Right forelimb (tissue), 1 donor: ENCODE results near the gene PLD6.
"Not testable (repeated sequence)": the region's sequence is repeated elsewhere in the genome, so short reads cannot be mapped to it uniquely, and the experiment has no call there.

Experiments
- DNase-seq: peaks from one replicate; pipeline ENCODE4 v3.0.0-alpha.2; 2018

The PLD6 gene

DNA sequence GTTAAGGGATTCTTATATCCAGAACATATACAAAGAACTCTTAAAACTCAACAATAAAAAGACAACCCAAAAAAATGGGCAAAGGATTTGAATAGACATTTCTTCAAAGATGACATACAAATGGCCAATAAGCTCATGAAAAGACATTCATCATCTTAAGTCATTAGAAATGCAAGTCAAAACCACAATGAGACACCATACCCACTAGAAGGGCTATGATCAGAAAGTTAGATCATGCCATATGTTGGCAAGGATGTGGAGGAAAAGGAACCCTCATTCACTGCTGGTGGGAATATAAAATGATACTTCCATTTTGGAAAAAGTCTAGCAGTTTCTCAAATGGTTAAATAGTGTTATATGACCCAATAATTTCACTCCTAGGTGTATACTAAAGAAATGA, 9.4 kb downstream of the PLD6 start:
- DNase-seq, result no peak

DNA sequence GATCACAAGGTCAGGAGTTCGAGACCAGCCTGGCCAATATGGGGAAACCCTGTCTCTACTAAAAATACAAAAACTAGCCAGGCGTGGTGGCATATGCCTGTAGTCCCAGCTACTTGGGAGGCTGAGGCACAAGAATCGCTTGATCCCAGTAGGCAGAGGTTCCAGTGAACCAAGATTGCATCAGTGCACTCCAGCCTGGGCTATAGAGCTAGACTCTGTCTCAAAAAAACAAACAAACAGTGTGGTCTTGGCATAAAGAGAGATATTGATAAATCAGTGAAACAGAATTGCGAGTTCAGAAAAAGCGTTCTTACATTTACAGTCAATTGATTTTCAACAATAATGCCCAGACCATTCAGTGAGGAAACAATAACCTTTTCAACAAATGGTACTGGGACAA, 10.7 kb downstream of the PLD6 start:
- DNase-seq, result not testable (repeated sequence)

DNA sequence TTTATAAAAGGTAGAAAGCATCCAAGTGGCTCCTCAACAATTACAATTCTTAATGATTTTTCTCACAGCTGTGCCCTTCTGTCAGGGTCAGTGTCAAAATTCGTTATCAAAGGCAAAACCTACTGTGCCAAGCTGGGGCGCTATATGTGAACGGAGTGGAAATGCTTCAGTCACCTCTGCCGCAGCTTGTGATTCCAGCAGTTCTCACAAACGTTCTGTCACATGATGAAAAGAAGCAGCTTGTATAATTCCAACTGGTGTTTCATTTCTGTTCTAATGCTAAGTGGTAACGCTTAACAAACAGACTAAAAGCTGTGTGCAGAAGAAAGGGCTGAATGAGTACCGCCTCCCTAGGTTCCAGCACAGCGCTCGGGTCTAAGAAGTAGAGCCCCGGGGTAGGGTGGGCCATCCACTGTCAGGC, 14.2 kb downstream of the PLD6 start:
- no peak for DNase-seq

- DNase-seq, result no peak
Observed at GRCh38 chr17:17191346-17191792, 14.8 kb downstream of the PLD6 start.

DNA sequence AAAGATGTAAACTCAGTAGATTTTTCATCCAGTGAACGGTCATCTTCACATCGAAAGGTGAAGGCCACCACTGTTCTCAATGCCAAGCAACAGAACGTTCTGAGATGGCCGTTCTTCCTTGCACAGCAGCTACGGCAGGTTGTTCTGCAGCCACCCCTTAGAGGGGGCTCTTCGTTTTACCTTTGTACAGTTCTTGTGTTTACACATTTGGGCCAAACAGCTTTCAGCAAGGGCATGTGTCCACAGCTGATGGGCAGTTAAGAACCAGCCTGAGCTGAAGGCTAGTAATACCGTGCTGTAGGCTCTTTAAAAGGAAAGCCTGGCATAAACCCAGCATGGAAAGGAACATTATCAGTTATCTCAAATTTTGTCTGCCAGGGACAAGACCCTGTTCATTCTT, 15.9 kb downstream of the PLD6 start:
- no peak for DNase-seq

GRCh38 chr17:17189559-17189958, 16.6 kb downstream of the PLD6 start:
- DNase-seq, result no peak

- DNase-seq, result no peak
Observed at GRCh38 chr17:17188586-17188985, 17.5 kb downstream of the PLD6 start.

- DNase-seq, result no peak
Observed at GRCh38 chr17:17186551-17187505, 19.3 kb downstream of the PLD6 start.

DNA sequence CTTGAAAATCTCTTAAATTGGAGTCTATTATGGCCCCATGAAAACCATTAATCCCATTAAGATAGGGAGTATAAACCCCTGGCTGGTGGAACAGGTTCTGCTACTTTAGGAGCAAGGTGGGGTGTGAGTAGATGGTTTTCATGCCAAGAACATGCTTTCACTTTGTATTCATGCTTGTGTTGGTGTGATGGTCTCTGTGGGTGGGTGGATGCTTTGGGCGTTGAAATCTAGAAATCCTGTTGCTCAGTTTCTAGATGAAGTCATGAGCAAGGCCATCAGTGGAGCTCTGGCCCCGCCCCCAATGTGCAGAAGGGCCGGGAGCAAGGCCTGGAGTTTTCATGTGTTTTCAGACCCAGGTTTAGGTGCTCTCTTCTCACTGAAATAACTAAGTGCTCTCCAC, 20.1 kb downstream of the PLD6 start:
- no peak for DNase-seq

DNA sequence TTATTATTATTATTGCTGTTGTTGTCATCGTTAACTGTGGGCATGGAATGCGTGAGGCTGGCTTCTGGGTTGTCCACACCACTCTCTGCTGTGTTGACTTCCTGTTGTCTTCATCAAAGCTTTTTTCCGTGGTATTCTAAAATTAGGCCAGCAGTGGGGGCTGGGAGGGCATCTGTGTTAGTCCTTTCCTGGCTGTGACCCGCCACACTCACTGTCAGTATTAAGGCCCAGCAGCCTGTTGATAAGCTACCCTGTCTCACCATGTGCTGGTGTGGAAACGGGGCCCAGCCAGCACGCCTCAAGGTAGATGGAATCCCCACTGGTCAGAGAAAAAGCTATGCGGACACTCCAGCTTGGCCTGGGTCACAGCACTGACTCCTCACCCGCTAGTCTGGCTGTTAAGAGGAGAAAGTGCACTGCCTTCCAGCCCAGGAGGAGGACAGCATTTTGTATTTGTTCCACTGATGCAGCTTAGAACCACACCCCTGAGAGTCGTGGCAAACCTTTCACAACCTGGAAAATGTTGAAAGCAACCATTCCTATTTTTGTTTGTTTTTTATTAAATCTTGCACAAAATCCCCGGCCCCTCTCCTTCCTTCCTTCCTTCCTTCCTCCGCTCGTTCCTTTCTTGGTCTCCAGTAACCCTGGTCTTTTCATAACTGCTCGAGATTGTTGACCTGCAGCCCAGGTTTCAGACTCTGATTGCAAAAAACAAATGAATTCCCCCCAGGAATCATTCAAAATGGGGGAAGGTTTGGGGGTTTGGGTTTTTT, 21.0 kb downstream of the PLD6 start:
- DNase-seq, result not testable (repeated sequence)

- DNase-seq, result no peak
Observed at GRCh38 chr17:17183744-17184143, 22.4 kb downstream of the PLD6 start.

DNA sequence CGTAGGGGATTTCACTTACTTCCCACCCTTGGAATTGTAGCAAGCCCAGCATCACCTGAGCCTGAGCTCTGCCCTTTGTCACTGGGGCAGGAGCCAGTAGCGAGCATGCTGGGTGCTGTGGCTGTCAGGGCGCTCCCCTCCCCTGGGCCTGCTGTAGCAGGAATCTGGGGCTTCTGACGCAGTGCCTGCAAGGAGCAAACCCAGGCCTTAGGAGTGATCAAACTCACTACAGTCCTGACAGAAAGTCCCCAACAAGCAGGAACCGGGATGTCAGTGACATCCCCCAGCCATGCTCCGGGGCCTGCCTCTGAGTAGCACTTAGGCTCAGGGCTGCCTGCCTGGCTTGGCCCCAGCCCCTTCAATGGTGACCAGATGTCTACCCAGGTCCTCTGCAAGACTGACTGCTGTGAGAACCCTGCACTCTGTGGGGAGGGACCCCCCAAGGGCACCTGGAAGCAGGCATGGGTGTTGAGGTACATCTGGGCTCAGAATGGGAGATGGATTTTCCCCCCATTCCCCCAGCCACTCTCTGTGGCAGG, 23.5 kb downstream of the PLD6 start:
- no peak for DNase-seq

GRCh38 chr17:17181666-17182597, 24.2 kb downstream of the PLD6 start:
- DNase-seq, result no peak

DNA sequence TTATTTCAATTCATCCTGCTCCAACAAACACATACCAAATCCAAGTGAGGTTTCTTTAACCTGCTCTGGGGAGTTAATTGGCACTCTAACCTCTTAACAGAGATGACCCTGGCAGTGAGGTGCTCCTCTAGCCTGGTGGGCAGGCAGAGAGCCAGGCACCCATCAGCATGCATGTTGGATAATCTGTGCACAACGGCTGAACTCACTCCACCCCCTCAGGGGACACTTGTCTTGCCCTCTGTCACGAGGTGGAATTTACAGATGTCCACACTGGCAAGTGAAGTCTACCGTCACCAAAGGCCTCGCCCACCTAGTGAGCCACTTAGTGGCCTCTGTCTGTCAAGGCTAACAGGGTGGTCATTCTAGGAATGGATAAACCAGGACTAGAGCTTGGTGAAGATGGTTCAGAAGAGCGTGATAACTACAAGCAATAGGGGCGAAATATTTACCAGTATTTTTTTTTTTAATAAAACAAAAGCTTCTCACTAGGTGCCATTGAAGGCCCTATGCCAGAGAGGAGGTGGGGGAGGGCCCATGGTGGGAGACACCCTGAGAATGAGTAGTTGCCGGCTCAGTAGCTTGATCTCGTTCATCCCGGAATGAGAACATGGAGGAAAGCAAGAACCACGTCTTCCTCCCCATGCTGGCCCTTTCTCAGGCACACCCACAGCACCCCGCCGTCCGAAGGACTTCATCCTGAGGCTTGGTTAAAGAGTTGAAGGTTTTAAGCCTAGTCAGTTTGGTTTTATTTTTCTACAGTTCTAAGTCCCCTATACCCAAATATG, 25.2 kb downstream of the PLD6 start:
- no peak for DNase-seq

DNA sequence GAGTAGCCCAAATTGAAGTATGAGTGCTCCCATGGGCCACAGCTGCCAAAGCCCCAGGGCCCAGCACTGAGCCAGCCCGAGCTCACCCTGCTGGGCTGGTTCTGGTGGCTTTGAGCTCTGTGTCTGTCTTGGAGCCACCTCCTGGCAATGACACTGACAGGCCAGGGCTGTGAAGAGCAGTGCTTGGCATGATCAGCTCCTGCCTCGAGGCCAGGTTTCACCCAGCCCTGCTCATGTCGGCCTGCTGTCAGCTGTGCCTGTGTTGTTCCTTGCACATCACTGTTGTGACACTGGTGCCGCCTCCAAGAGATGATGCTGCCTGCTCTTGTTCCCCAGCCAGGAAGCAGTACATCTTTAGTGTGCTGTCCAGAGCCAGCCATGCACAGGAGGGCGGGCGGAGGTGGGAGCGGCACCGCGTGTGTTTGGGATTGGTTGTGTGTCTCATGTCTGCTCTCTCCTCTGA, 26.0 kb downstream of the PLD6 start:
- DNase-seq, result no peak

DNA sequence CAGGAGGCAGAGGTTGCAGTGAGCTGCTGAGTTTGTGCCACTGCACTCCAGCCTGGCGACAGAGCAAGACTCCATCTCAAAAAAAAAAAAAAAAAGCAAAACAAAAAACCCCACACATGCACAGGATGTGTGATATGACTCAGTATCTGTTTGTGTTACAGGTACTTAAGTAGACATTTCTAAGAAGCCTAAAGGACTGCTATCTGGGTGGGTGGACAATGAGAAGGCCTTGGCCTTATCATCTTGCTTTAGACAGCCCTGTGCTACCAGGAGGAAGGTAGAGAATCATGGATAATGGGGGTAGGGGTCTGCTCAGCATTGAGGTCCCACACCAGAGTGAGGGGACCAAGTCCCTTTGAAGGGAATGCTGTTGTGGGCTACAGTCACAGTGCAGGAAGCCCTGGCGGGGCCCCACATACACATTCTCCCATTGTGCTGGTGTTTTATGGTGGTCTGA, 26.7 kb downstream of the PLD6 start:
- DNase-seq, result no peak

- DNase-seq, result no peak
Observed at GRCh38 chr17:17177176-17177575, 29.0 kb downstream of the PLD6 start.

DNA sequence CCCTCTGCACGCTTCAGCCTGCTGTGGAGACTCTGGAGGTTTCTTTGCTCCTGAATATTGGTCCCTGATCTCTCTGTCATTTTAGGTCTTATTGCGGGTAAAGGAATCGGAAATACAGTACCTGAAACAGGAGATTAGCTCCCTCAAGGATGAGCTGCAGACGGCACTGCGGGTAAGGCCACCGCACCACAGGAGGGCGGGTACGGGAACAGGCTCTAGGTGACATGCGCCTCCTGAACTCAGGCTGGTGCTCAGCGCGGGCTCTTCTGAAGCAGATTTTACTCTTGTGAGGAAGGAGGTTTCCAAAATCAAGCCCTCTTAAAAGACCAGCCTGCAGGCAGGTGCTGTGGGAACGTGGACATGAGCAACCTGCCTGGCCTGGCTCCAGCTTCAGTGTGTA, 29.8 kb downstream of the PLD6 start:
- DNase-seq, result no peak

DNA sequence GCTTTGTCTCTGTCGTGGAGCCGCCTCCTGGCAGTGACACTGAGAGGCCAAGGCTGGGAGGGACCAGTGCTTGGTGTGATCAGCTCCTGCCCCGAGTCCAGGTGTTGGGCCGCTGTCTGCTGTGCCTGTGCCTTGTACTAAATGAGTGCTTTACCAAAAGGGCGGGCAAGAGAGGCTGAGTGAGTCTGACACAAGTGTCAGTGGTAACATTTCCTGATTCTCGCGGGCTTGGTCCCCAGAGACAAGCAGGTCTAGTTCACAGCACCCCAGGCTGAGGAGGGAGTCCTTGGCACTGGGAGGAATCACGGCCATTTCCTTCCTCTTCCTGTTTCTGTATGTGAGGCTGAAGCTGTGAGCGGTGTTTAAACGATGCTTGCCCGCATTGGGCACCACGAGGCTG, 30.2 kb downstream of the PLD6 start:
- DNase-seq, result no peak

- DNase-seq, result no peak
Observed at GRCh38 chr17:17175340-17175739, 30.8 kb downstream of the PLD6 start.

- no peak for DNase-seq
Observed at GRCh38 chr17:17173921-17174320, 32.2 kb downstream of the PLD6 start.
